ENCODE data around the gene RHOU.

Gene RHOU

GRCh38 chr1:228778466-228778865 lies 43.2 kb downstream of the RHOU start:
- TF ChIP-seq CTCF (IDR thresholded peaks at IDR 0.05) (no peak), ZFX (IDR thresholded peaks at IDR 0.05; ENCODE audit: borderline replicate concordance) (no peak)
- H3K27ac ChIP-seq, result no peak overlapping the region

GRCh38 chr1:228778961-228779360 lies 43.7 kb downstream of the RHOU start:
- no peak overlapping the region for H3K27ac ChIP-seq
- no peak for TF ChIP-seq ZFX (IDR thresholded peaks at IDR 0.05; ENCODE audit: borderline replicate concordance)
- no peak for TF ChIP-seq CTCF (IDR thresholded peaks at IDR 0.05)

- peak overlapping the region; percentile 47 for H3K27ac ChIP-seq
- TF ChIP-seq CTCF (IDR thresholded peaks at IDR 0.05), result no peak
- no peak for TF ChIP-seq ZFX (IDR thresholded peaks at IDR 0.05; ENCODE audit: borderline replicate concordance)
Observed at GRCh38 chr1:228781161-228781808, 46.0 kb downstream of the RHOU start.

GRCh38 chr1:228781809-228782661 lies 46.8 kb downstream of the RHOU start:
- TF ChIP-seq ZFX (IDR thresholded peaks at IDR 0.05; ENCODE audit: borderline replicate concordance) (no peak), CTCF (IDR thresholded peaks at IDR 0.05) (no peak)
- peak overlapping the region; percentile 61; the same call in 1 of the 2 replicates for H3K27ac ChIP-seq

- TF ChIP-seq CTCF (IDR thresholded peaks at IDR 0.05) (no peak), ZFX (IDR thresholded peaks at IDR 0.05; ENCODE audit: borderline replicate concordance) (no peak)
- H3K27ac ChIP-seq, result peak overlapping the region; percentile 61
Observed at GRCh38 chr1:228782662-228783417, 47.6 kb downstream of the RHOU start.

GRCh38 chr1:228783418-228784040 lies 48.2 kb downstream of the RHOU start:
- peak overlapping the region; percentile 61 for H3K27ac ChIP-seq
- TF ChIP-seq CTCF (IDR thresholded peaks at IDR 0.05) (no peak), ZFX (IDR thresholded peaks at IDR 0.05; ENCODE audit: borderline replicate concordance) (no peak)

Measured in 22Rv1 (cell line).